Stimulated activated CD8-positive, alpha-beta memory T cell treated with anti-CD3 and anti-CD28 coated beads, Interleukin-4, amount 100 ng/mL, for 48 hours (primary cell): ENCODE measurements around the gene SRSF11.
"Not testable (repeated sequence)": the region's sequence is repeated elsewhere in the genome, so short reads cannot be mapped to it uniquely, and the experiment has no call there.

ENCODE experiments used
- DNase-seq: peaks from one replicate; pipeline ENCODE4 v3.0.0-alpha.2; 2020

The SRSF11 gene, protein sequence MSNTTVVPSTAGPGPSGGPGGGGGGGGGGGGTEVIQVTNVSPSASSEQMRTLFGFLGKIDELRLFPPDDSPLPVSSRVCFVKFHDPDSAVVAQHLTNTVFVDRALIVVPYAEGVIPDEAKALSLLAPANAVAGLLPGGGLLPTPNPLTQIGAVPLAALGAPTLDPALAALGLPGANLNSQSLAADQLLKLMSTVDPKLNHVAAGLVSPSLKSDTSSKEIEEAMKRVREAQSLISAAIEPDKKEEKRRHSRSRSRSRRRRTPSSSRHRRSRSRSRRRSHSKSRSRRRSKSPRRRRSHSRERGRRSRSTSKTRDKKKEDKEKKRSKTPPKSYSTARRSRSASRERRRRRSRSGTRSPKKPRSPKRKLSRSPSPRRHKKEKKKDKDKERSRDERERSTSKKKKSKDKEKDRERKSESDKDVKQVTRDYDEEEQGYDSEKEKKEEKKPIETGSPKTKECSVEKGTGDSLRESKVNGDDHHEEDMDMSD

DNA sequence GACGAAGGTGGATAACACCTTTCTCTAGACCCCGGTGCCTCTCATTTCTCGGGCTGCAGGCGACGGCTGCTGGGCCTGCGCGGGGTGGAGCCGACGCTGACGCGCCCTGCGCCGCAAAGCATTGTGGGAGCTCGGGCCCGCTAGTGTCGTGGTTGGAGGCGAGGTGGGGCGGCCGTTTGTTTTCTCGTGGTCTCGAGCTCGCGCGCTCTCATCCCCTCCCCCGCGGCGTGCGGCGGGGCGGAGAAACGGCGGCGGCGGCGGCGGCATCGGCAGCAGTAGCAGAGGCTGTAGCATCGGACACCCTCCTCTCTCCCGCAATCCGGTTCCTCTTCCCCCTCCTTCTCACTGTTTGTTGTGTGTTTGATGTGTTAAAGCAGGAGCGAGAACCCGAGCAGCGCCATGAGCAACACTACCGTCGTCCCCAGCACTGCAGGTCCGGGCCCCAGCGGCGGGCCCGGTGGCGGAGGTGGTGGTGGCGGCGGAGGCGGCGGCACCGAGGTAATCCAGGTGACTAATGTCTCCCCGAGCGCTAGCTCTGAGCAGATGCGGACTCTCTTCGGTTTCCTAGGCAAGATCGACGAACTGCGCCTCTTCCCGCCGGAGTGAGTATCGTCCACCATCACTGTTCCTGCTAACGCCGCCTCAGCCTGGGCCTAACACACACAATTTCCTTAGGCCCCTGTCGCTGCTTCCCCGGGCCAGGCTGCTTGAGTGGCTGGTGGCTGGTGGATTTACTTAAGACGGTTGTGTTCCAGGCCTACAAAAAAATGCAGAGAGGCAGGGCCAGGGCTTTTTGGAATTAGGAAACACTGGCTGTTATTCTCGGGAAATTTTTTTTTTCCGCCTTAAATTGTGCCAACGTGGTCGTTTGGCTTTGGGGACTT is at the start of gene SRSF11:
TSS of gene SRSF11 (plus strand) at position 143 of the 884 bp plus-strand sequence. CDS start at position 400, 257 bp downstream.
- peak; percentile 99 for DNase-seq

DNA sequence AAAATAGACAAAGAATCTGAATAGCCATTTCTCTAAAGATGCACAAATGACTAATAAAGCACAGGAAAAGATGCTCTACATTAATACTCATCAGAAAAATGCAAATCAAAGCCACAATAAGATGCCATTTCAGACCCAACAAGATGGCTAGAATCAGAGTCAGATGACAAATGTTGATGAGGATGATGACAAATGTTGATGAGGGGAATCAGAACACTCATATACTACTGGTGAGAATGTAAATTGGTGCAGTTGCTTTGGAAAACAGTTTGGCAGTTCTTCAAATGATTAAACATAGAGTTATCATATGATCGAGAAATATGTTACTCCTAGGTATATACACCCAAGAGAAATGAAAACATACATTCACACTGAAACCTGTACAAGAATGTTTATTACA is 49.7 kb upstream of the SRSF11 start:
- no peak for DNase-seq

DNA sequence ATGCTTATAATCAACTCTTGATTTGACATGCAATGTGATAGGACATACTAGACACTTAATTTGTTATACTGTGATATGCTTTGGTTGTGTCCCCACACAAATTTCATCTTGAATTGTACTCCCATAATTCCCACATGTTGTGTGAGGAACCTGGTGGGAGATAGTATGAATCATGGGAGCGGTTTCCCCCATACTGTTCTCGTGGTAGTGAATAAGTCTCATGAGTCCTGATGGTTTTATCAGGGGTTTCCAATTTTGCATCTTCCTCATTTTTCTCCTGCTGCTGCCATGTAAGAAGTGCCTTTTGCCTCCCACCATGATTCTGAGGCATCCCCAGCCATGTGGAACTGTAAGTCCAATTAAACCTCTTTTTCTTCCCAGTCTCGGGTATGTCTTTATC is 36.0 kb upstream of the SRSF11 start:
- DNase-seq, result not testable (repeated sequence)

- no peak for DNase-seq
These were observed 32.7 kb upstream of the SRSF11 start for GRCh38 chr1:70188522-70188921.

DNA sequence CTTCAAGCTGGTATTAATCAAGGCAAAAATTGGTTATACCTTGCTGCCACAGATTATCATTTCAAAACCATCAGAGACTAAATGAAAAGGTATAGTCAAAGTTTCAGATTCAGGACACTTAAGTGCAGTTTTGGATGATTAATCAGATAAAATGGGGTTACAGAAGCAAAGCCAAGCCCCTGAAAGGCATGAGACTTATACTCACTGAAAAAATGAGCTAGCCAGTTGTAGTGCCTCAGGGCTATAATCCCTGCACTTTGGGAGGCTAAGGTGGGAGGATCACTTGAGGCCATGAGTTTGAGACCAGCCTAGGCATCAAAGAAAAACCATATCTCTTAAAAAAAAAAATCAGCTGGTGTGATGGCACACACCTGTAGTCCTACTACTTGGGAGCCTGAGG is 31.0 kb upstream of the SRSF11 start:
- no peak for DNase-seq

- DNase-seq, result not testable (repeated sequence)
These were observed 28.7 kb upstream of the SRSF11 start for GRCh38 chr1:70192446-70192845.

- no peak for DNase-seq
These were observed 26.6 kb upstream of the SRSF11 start for GRCh38 chr1:70194601-70195000.

- no peak for DNase-seq
These were observed 25.8 kb upstream of the SRSF11 start for GRCh38 chr1:70195342-70195741.

- DNase-seq, result no peak
These were observed 24.8 kb upstream of the SRSF11 start for GRCh38 chr1:70196333-70196732.

GRCh38 chr1:70200065-70200464 is 21.1 kb upstream of the SRSF11 start:
- DNase-seq, result no peak

DNA sequence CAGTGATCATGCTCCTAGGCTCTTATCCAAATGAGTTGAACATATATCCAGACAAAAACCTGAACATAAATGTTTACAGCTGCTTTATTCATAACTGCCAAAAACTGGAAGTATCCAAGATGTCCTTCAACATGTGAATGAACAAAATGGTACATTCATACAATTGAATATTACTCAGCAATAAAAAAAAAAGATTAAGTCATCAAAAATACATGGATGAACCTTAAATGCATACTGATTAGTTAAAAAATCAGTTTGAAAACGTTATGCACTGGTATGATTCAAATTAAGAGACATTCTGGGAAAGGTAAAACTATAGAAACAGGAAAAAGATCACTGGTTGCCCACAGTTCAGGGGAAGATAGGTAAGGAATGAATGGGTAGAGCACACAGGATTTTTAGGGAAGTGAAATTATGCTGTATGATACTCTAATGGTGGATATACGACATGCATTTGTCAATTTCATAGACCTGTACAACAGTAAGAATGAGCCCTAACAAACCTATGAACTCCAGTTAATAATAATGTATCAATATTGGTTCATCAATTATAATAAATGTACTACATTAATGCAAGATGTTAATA is 18.9 kb upstream of the SRSF11 start:
- no peak for DNase-seq

DNA sequence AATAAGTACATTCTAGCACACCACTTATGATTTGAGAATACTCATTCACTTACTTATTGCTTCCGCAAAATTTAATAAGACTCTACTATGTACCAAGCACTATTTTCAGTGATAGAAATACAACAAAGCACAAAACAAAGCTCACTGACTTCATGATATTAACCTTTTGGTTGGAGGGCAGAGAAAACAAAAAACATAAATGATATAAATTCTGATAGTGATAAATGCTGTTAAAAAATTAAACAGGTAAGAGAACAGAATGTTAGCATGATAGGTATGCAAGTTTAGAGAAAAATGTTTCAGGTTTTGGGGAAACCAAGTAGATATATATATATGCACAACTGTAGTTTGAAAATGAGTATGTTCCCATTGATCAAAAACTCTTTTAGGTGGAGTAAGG is 17.0 kb upstream of the SRSF11 start:
- no peak for DNase-seq

DNA sequence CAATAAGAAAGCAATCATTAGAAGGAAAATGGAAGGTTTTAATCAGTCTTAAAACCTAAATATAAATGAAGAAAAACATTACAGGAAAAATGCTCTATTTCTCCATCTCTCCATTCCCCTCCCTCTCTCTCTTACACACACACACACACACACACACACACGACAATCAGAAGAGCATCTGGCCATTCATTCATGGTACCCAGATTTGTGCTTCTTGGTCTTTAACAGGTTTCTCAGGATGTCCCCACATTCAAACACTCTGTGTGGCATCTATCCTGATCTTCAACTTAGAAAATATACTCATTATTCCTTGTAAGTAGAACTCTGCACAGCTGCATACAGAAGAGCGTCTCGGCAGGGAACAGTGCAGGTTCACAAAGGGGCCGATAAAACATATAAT is 16.6 kb upstream of the SRSF11 start:
- no peak for DNase-seq

DNA sequence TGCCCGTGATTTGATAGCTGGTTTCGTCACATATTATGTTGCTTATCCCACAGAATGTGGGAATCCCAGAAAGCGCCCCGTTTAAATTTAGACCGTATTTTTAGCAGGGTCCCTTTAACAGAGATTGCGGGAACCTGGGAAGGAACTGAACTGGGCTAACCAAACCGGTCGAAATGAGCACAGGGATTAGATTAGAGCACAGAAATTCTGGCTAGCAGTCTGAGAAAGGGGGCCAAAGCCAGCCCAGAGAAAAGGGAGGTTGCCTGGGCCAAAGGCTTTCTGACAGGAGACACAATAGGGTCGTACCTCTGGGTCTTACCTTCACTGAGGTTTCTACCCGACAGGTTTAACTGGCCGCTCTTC is 16.1 kb upstream of the SRSF11 start:
- no peak for DNase-seq

DNA sequence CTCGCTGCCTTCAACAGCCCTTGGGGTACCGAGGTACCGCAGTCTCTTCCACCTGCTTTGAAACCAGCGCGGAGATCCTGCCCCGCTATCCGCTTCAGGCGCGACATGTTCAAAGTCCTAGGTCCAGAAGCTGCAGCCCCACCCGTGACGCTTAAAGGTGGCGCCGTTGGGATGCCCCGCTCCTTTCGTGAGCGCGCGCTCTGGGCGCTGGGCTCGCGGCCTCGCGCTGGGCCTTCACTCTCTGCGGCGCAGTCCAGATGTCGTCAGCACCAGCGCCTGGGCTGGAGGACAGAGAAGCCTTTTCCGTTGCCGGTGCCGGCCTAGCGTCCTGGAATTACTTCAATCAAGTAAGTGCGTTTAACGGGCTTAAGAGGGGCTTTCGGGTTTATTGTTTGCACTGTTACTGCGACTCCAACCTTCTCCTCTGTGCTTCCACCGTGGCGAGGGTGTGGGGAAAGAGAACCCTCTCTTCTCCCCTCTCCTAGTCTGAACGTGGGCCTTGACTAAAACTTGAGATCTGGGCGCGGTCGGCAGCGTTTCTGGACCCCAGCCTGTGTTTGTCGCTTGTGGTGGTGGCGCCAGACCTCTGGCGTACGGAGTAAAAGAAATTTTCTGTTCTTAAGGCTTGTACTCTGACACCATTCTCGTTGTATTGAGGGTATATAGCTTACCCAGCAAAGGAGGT is 15.6 kb upstream of the SRSF11 start, which contains the start of gene LRRC40:
TSS of gene LRRC40 (minus strand) at position 146 of the 685 bp plus-strand sequence. CDS start at position 107, 39 bp downstream.
- DNase-seq, result peak; percentile 98

GRCh38 chr1:70206833-70207232 is 14.3 kb upstream of the SRSF11 start:
- DNase-seq, result not testable (repeated sequence)

DNA sequence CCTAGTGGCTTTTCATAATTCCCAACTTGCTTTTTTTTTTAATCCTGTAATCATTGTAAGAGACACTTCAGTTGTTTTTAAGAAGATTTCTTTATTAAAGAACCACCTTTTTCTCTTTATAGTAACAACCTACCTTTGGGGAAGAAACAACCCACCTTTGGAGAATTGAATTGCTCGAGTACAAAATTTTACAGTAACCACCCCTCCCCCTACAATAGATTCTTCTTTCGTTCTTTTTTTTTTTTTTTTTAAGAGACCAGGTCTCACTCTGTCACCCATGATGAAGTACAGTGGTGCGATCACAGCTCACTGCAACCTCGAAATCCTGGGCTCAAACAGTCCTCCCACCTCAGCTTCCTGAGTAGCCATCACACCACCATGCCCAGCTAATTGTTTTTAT is 13.7 kb upstream of the SRSF11 start:
- no peak for DNase-seq

- no peak for DNase-seq
These were observed 12.9 kb upstream of the SRSF11 start for GRCh38 chr1:70208292-70208691.

GRCh38 chr1:70210820-70211219 is 10.4 kb upstream of the SRSF11 start:
- DNase-seq, result no peak

- no peak for DNase-seq
These were observed 9.6 kb upstream of the SRSF11 start for GRCh38 chr1:70211541-70211940.

DNA sequence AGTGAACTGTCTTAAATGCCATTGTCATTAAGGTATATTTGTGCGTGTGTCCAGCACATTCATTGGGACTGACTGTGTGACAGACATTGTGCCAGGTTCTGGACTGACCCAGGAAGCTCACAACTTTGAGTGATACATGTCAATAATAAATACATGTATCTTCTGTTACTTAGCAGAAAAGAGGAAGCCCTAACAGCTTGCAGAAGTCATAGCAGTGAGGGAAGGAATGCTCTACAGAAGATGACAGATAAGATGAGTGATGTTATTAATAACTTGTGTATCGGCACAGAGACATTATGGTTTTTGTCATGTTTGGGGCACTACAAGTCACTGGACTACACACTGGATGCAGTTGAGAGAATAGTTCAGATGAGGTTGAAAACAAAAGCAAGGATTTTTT is 1.2 kb upstream of the SRSF11 start:
- DNase-seq, result no peak

DNA sequence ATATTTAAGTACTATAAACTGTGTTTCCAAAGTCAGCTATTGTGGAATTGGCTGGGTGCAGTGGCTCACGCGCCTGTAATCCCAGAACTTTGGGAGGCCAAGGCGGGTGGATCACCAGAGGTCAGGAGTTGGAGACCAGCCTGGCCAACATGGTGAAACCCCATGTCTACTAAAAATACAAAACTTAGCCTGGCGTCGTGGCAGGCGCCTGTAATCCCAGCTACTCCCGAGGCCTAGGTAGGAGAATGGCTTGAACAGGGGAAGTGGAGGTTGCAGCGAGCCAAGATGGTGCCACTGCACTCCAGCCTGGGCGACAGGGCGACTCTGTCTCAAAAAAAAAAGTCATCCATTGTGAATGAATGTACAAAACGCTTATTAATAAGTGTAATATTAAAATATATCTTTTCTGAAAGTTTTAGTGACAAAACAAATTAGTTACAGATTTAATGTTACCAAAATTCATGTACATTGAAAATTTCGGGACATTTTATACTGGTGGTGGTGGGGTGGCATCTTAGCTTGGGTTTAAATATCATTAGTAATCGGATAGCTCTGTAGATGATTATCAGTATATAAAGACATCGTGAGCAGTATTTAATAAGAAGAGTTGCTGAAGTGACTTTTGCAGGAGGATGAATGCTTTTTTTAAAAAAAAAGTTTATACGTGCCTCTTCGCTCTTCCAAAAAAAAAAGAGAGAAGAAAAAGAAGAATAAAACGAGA is 503 bp upstream of the SRSF11 start:
- DNase-seq, result no peak
